MG63 (cell line): Measurements from ENCODE around the gene TSPAN5. TPM values are rescaled to one million over a fixed set of nuclear protein-coding genes. Genes with fewer than 3 reads are reported as not detected.

Experiments used
- DNase-seq: peaks from one replicate; pipeline ENCODE4 v3.0.0-alpha.2; 2020
- H3K27me3 ChIP-seq: fragments of 250-450 bp; sonication (Bioruptor Pico); 2 replicates; pipeline ENCODE4 v1.5.1; 2020; ENCODE audit warnings: mild to moderate bottlenecking, moderate library complexity
- H3K36me3 ChIP-seq: fragments of 250-450 bp; sonication (Bioruptor Pico); 2 replicates; pipeline ENCODE4 v1.5.1; 2020; ENCODE audit warnings: mild to moderate bottlenecking, moderate library complexity
- H3K4me3 ChIP-seq: fragments of 250-450 bp; sonication (Bioruptor Pico); 2 replicates; pipeline ENCODE4 v1.5.1; 2020; ENCODE audit warnings: mild to moderate bottlenecking, moderate library complexity
- H3K9me3 ChIP-seq: fragments of 250-450 bp; sonication (Bioruptor Pico); 2 replicates; pipeline ENCODE4 v1.5.1; 2020; ENCODE audit warnings: mild to moderate bottlenecking, moderate library complexity
- total RNA-seq: library from RNA; depleted of rRNA; stranded (reverse); fragments of >200 nt; shearing (Covaris generic); gene quantifications from 2 replicates; pipeline ENCODE4 v1.2.3, GENCODE V29; 2014; ENCODE audit warnings: low replicate concordance

The TSPAN5 gene
- total RNA-seq, 1 experiment from 2014 or later = 12.6 TPM

DNA sequence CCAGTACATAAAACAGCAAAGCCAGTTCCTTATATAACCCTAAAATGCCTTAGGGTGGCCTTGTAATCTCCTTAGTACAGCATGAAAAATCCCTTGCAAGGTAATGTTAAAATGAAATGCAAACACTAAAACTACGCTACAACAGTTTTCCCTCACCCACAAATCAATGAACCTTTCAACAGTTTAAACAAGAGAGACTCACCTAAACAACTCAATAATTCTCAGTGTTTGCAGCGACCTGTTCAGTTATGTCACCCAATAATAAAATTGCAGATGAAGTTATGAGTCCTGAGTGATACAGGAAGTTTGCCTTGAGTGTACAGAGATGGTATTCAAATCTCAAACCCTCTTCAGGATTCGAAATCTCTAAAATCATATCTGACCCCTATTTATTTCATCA, 25.3 kb downstream of the TSPAN5 start:
- no peaks in the 10 kb centered on the region for H3K27me3 ChIP-seq
- peaks cover 7% of the 10 kb centered on the region; the same call in 1 of the 2 replicates for H3K9me3 ChIP-seq
- H3K36me3 ChIP-seq = no peaks in the 10 kb centered on the region
- no peak overlapping the region for H3K4me3 ChIP-seq
- DNase-seq = no peak

DNA sequence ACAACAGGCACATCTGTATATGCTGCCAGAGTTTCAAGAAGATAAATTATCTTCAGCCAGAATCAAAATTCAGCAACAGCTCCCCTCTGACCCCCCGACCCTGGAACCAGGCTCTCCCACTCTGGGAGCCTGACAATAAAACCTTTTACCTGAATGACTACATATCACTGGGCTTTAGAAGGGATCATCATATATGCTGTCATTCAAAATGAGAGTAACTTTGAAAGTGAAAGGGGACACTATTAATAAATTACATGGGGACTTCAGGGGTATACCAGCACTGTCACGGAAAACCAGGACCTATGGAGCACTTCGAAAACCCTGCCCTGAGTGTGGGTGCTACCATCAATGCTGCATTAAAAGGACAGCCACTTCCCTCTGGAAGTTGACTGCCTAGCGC, 26.2 kb downstream of the TSPAN5 start:
- H3K9me3 ChIP-seq = peaks cover 8% of the 10 kb centered on the region; the same call in 1 of the 2 replicates
- no peaks in the 10 kb centered on the region for H3K36me3 ChIP-seq
- no peaks in the 10 kb centered on the region for H3K27me3 ChIP-seq
- no peak overlapping the region for H3K4me3 ChIP-seq
- no peak for DNase-seq

- no peak for DNase-seq
- H3K4me3 ChIP-seq = no peak overlapping the region
- peaks cover 8% of the 10 kb centered on the region; the same call in 1 of the 2 replicates for H3K9me3 ChIP-seq
- H3K27me3 ChIP-seq = no peaks in the 10 kb centered on the region
- no peaks in the 10 kb centered on the region for H3K36me3 ChIP-seq
These were observed 26.9 kb downstream of the TSPAN5 start for GRCh38 chr4:98631506-98631905.

GRCh38 chr4:98630737-98631454, 27.5 kb downstream of the TSPAN5 start:
- H3K36me3 ChIP-seq = no peaks in the 10 kb centered on the region
- peaks cover 8% of the 10 kb centered on the region; the same call in 1 of the 2 replicates for H3K9me3 ChIP-seq
- H3K27me3 ChIP-seq = no peaks in the 10 kb centered on the region
- no peak for DNase-seq
- no peak overlapping the region for H3K4me3 ChIP-seq

- Histone ChIP-seq H3K4me3 (no peak overlapping the region), H3K27me3 (no peaks in the 10 kb centered on the region)
- DNase-seq = no peak
These were observed 30.7 kb downstream of the TSPAN5 start for GRCh38 chr4:98627531-98628257.

GRCh38 chr4:98626350-98626749, 32.1 kb downstream of the TSPAN5 start:
- H3K4me3 ChIP-seq = no peak overlapping the region
- H3K36me3 ChIP-seq = no peaks in the 10 kb centered on the region
- DNase-seq = peak; percentile 89
- peaks cover 8% of the 10 kb centered on the region; the same call in 1 of the 2 replicates for H3K9me3 ChIP-seq
- no peaks in the 10 kb centered on the region for H3K27me3 ChIP-seq

More at GRCh38 chr4:98627531-98628257, 30.7 kb downstream of the TSPAN5 start:
- peaks cover 8% of the 10 kb centered on the region; the same call in 1 of the 2 replicates for H3K9me3 ChIP-seq
- H3K36me3 ChIP-seq = no peaks in the 10 kb centered on the region

DNA sequence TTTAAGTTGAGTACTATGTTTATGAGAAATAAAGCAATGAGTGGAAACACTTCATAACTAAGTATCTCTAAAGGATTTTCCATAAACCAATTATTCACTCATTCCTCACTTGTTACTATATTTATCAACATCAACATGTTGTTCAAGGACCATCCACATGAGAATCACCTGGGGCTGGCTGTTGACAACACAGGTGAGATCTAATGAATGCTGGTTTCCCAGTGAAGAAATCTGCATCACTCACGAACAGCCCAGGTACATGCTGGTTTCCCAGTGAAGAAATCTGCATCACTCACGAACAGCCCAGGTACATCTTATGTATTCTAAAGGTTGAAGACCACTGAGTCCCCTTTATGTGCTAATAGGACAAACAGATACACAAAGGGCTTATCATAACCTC, 32.5 kb downstream of the TSPAN5 start:
- Histone ChIP-seq H3K4me3 (no peak overlapping the region), H3K36me3 (no peaks in the 10 kb centered on the region), H3K9me3 (peaks cover 8% of the 10 kb centered on the region; the same call in 1 of the 2 replicates), H3K27me3 (no peaks in the 10 kb centered on the region)
- no peak for DNase-seq

- Histone ChIP-seq H3K4me3 (no peak overlapping the region), H3K9me3 (peaks cover 8% of the 10 kb centered on the region; the same call in 1 of the 2 replicates), H3K36me3 (no peaks in the 10 kb centered on the region), H3K27me3 (no peaks in the 10 kb centered on the region)
- no peak for DNase-seq
These were observed 33.0 kb downstream of the TSPAN5 start for GRCh38 chr4:98625399-98625798.

- no peaks in the 10 kb centered on the region for H3K27me3 ChIP-seq
- no peak for DNase-seq
- no peak overlapping the region for H3K4me3 ChIP-seq
- no peaks in the 10 kb centered on the region for H3K36me3 ChIP-seq
- peaks cover 8% of the 10 kb centered on the region; the same call in 1 of the 2 replicates for H3K9me3 ChIP-seq
These were observed 33.8 kb downstream of the TSPAN5 start for GRCh38 chr4:98624642-98625041.

- Histone ChIP-seq H3K27me3 (no peaks in the 10 kb centered on the region), H3K36me3 (no peaks in the 10 kb centered on the region), H3K4me3 (no peak overlapping the region), H3K9me3 (peaks cover 4% of the 10 kb centered on the region; the same call in 1 of the 2 replicates)
- DNase-seq = no peak
These were observed 34.3 kb downstream of the TSPAN5 start for GRCh38 chr4:98624144-98624543.

- H3K4me3 ChIP-seq = no peak overlapping the region
- DNase-seq = no peak
- H3K9me3 ChIP-seq = peaks cover 2% of the 10 kb centered on the region; the same call in 1 of the 2 replicates
- H3K36me3 ChIP-seq = no peaks in the 10 kb centered on the region
- no peaks in the 10 kb centered on the region for H3K27me3 ChIP-seq
These were observed 35.1 kb downstream of the TSPAN5 start for GRCh38 chr4:98623126-98623802.

- DNase-seq = no peak
- no peaks in the 10 kb centered on the region for H3K27me3 ChIP-seq
- no peaks in the 10 kb centered on the region for H3K36me3 ChIP-seq
- H3K9me3 ChIP-seq = no peaks in the 10 kb centered on the region
- no peak overlapping the region for H3K4me3 ChIP-seq
These were observed 38.2 kb downstream of the TSPAN5 start for GRCh38 chr4:98620087-98620784.

- Histone ChIP-seq H3K27me3 (no peaks in the 10 kb centered on the region), H3K36me3 (no peaks in the 10 kb centered on the region), H3K9me3 (no peaks in the 10 kb centered on the region), H3K4me3 (no peak overlapping the region)
- no peak for DNase-seq
These were observed 39.2 kb downstream of the TSPAN5 start for GRCh38 chr4:98619180-98619579.

DNA sequence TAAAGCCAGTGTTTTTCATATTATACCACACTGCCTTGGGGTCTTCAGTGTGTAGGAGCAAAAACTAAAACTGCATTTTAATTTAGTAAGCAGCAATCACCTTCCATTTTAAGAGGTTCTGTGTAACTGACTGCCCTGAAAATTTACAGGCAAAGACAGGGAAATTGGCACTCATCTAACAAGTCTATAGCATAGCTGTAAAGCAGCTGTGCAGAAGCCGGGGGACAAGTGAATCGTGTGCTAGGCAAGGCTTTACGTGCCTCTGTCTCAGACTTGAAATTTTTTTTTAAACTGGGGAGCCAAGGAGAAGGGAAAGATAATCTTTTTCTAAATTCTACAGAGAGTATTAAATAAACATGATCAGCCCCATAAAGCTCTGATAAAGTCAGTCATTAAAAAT, 39.7 kb downstream of the TSPAN5 start:
- no peaks in the 10 kb centered on the region for H3K9me3 ChIP-seq
- H3K4me3 ChIP-seq = no peak overlapping the region
- no peaks in the 10 kb centered on the region for H3K27me3 ChIP-seq
- H3K36me3 ChIP-seq = no peaks in the 10 kb centered on the region
- DNase-seq = no peak

DNA sequence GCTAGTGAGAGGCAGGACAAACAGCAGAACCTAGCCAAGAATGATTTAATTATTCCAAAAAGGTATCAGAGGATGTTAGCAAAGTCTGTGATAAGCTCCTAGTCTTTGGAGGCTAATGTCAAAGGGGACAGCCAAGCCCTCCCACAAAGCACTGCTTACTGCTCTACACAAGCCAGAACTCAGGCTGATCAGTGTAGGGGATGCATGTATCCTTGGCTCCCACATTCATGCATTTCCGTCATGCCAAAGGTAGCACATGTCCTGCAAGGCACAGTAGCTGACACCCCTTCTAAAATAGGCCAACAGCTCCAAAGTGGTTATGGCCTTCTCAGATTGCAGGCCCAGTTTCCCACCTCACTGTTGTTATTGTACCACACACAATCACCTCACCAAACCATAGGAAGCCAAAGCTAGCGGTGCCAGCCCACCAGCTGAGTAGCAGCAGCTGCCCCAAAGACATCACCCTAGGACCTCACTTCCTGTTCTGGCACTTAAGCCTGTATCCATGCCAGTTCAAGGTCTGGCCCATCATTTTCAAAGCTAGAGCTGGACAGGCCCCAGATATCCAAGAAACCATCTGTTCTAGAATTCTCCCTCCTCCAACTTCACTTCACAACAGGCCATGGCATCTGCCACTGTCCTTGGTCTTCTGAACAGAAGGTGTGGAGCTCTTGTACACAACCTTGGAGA, 40.9 kb downstream of the TSPAN5 start:
- Histone ChIP-seq H3K9me3 (no peaks in the 10 kb centered on the region), H3K36me3 (no peaks in the 10 kb centered on the region), H3K27me3 (no peaks in the 10 kb centered on the region), H3K4me3 (no peak overlapping the region)
- peak; percentile 73 for DNase-seq

GRCh38 chr4:98615991-98616390, 42.4 kb downstream of the TSPAN5 start:
- DNase-seq = no peak
- H3K4me3 ChIP-seq = no peak overlapping the region

More at GRCh38 chr4:98615991-98616390, 42.4 kb downstream of the TSPAN5 start:
- Histone ChIP-seq H3K27me3 (no peaks in the 10 kb centered on the region), H3K36me3 (no peaks in the 10 kb centered on the region), H3K9me3 (no peaks in the 10 kb centered on the region)
